SK-N-SH (cell line): ENCODE results near the gene SFXN5.

Experiments
- EZH2phosphoT487 ChIP-seq: fragments of 200-600 bp; sonication (generic); IDR thresholded peaks from 2 replicates; pipeline ENCODE4 v1.6.1; 2017; ENCODE audit warnings: low read depth, mixed run types, mild to moderate bottlenecking, antibody characterized with exemption, moderate library complexity, borderline replicate concordance
- SIN3A ChIP-seq: IDR thresholded peaks from 2 replicates; pipeline ENCODE4 v1.6.1; 2012; ENCODE audit warnings: low read depth, mild to moderate bottlenecking, low read length, moderate library complexity, borderline replicate concordance
- TEAD4 ChIP-seq: IDR thresholded peaks from 2 replicates; pipeline ENCODE4 v1.4.0; 2012; ENCODE audit warnings: mild to moderate bottlenecking, borderline replicate concordance; ENCODE audit not compliant: insufficient read depth
- TF ChIP-seq, protein P1 (sequence below): IDR thresholded peaks from 2 replicates; pipeline ENCODE4 v1.4.0; 2012; ENCODE audit warnings: low read depth, borderline replicate concordance
- TF ChIP-seq, protein P2 (sequence below): fragments of 200-600 bp; sonication (generic); IDR thresholded peaks from 2 replicates; pipeline ENCODE4 v1.6.1; 2017; ENCODE audit warnings: antibody characterized with exemption, mild to moderate bottlenecking, moderate library complexity
- TF ChIP-seq, protein P3 (sequence below): IDR thresholded peaks from 2 replicates; pipeline ENCODE4; 2012

DNA sequence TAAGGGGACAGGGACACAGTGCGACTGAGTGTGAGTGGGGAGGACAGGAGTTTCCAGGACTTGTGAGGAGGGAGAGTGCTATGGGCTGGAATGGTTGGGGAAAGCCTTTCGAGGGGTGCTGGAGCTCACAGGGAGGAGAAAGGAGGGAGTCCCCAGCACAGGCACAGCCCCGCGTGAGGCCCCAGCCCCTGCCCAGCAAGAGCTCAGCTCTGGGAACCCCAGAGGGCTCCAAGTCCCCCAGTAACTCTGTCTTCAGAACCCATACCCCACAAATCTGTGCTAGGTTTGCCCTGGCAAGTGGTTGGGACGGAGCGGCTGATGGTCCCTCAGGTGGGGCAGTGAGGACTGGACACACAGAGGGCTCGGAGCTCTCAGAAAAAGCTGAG lies 75.4 kb downstream of the SFXN5 start:
- TF ChIP-seq, protein P1, sequence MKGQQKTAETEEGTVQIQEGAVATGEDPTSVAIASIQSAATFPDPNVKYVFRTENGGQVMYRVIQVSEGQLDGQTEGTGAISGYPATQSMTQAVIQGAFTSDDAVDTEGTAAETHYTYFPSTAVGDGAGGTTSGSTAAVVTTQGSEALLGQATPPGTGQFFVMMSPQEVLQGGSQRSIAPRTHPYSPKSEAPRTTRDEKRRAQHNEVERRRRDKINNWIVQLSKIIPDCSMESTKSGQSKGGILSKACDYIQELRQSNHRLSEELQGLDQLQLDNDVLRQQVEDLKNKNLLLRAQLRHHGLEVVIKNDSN = no peak
- TF ChIP-seq EZH2phosphoT487 (no peak), SIN3A (no peak), TEAD4 (no peak)
- TF ChIP-seq, protein P2, sequence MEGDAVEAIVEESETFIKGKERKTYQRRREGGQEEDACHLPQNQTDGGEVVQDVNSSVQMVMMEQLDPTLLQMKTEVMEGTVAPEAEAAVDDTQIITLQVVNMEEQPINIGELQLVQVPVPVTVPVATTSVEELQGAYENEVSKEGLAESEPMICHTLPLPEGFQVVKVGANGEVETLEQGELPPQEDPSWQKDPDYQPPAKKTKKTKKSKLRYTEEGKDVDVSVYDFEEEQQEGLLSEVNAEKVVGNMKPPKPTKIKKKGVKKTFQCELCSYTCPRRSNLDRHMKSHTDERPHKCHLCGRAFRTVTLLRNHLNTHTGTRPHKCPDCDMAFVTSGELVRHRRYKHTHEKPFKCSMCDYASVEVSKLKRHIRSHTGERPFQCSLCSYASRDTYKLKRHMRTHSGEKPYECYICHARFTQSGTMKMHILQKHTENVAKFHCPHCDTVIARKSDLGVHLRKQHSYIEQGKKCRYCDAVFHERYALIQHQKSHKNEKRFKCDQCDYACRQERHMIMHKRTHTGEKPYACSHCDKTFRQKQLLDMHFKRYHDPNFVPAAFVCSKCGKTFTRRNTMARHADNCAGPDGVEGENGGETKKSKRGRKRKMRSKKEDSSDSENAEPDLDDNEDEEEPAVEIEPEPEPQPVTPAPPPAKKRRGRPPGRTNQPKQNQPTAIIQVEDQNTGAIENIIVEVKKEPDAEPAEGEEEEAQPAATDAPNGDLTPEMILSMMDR = no peak
- TF ChIP-seq, protein P3, sequence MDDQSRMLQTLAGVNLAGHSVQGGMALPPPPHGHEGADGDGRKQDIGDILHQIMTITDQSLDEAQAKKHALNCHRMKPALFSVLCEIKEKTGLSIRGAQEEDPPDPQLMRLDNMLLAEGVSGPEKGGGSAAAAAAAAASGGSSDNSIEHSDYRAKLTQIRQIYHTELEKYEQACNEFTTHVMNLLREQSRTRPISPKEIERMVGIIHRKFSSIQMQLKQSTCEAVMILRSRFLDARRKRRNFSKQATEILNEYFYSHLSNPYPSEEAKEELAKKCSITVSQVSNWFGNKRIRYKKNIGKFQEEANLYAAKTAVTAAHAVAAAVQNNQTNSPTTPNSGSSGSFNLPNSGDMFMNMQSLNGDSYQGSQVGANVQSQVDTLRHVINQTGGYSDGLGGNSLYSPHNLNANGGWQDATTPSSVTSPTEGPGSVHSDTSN = no peak
